ENCODE data around the gene IP6K3.

The IP6K3 gene

DNA sequence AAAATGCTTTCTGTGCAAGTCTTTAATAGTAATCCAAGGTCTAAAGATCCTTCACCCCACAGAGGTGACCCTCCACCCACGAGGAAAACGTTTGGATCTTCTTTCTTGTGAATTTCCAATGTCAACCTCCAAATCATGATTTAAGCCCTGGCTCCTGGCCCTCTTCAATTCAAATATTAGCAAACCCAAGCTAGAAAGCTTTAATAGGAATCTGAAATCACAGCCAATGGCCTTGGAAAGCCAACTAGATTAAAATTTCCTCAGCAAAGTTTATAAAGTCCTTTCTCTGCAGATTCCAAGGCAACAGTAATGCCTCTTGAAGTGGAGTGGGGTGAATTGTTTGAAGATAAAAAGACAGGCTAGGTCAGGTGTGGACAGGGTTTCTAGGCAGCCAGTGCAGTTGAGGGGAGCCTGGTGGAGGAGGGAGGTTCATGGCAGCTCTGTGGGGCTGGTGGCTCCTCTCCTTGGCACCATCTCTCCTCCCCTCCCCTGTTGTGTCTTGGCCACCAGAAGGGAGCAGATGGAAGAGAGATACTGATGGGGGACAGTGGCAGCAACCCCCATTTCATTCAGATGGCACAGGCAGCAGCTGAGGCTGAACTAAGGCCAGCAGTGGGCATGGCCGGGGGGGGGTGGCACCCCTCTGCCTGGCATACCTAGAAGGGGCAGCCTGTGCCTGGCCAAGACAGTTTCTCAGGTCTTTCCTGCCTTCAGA lies 23.2 kb downstream of the IP6K3 start:
- DNase-seq: no peak
- H3K9me3 ChIP-seq (ENCODE audit: severe bottlenecking): no peaks in the 10 kb centered on the region
- no peak overlapping the region for H3K27ac ChIP-seq
- no peaks in the 10 kb centered on the region for H3K36me3 ChIP-seq
- no peaks in the 10 kb centered on the region for H3K27me3 ChIP-seq (ENCODE audit: insufficient read depth, low read depth, severe bottlenecking)
- no peak overlapping the region for H3K4me3 ChIP-seq (ENCODE audit: low read depth, low read length)
- TF ChIP-seq CTCF (IDR thresholded peaks at IDR 0.05; ENCODE audit: low read depth, low read length): no peak

DNA sequence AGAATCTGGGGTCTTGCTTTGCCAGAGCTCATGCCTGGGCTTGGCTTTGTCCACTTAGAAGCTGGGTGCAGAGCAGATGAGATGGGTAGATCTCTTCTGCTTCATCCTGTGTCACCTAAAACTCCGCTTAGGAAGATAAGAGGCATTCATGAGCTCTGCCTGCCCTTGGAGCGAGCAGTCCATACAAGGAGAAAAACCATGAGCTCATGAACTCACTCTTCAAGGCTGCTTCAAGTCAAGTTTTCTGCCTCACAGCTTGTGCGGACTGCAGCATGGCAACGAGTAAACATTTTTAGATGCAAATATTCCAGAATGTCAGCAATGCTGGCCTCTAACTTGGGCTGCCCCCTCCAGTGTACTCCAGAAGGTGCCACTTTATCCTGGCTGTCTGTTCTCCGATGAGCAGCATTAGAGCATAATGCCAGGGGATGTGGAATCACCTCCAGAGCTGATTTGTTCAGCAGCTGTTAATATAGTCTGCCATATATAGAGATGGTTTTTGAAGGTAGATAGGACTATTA lies 24.5 kb downstream of the IP6K3 start:
- Histone ChIP-seq H3K27ac (no peak overlapping the region), H3K36me3 (no peaks in the 10 kb centered on the region), H3K9me3 (ENCODE audit: severe bottlenecking) (no peaks in the 10 kb centered on the region), H3K27me3 (ENCODE audit: insufficient read depth, low read depth, severe bottlenecking) (no peaks in the 10 kb centered on the region), H3K4me3 (ENCODE audit: low read depth, low read length) (no peak overlapping the region)
- DNase-seq: no peak
- no peak for TF ChIP-seq CTCF (IDR thresholded peaks at IDR 0.05; ENCODE audit: low read depth, low read length)

- TF ChIP-seq CTCF (IDR thresholded peaks at IDR 0.05; ENCODE audit: low read depth, low read length): no peak
- Histone ChIP-seq H3K9me3 (ENCODE audit: severe bottlenecking) (no peaks in the 10 kb centered on the region), H3K27ac (no peak overlapping the region), H3K4me3 (ENCODE audit: low read depth, low read length) (no peak overlapping the region), H3K36me3 (no peaks in the 10 kb centered on the region), H3K27me3 (ENCODE audit: insufficient read depth, low read depth, severe bottlenecking) (no peaks in the 10 kb centered on the region)
- no peak for DNase-seq
Measured at GRCh38 chr6:33721508-33721907, 25.2 kb downstream of the IP6K3 start.

DNA sequence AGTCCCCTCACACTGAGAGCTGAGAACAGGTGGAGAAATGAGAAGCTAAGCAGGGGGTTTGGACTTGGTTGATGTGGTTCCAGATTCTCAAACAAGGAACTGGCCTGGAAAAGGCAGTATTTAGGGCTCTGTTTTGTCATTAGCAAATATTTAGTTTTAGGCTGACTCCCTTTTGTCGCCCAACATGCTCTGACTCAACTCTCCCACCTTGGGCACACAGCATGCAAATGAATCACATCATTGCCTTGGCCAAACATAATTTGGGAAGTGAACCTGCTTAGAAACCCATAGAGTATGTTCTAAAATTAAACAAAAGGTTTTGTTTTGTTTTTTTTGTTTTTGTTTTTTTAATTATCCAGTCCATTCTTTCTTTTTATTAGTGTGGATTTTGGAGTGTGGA lies 25.7 kb downstream of the IP6K3 start:
- Histone ChIP-seq H3K27me3 (ENCODE audit: insufficient read depth, low read depth, severe bottlenecking) (no peaks in the 10 kb centered on the region), H3K27ac (no peak overlapping the region), H3K36me3 (no peaks in the 10 kb centered on the region), H3K9me3 (ENCODE audit: severe bottlenecking) (no peaks in the 10 kb centered on the region), H3K4me3 (ENCODE audit: low read depth, low read length) (no peak overlapping the region)
- TF ChIP-seq CTCF (IDR thresholded peaks at IDR 0.05; ENCODE audit: low read depth, low read length): no peak
- DNase-seq: no peak

DNA sequence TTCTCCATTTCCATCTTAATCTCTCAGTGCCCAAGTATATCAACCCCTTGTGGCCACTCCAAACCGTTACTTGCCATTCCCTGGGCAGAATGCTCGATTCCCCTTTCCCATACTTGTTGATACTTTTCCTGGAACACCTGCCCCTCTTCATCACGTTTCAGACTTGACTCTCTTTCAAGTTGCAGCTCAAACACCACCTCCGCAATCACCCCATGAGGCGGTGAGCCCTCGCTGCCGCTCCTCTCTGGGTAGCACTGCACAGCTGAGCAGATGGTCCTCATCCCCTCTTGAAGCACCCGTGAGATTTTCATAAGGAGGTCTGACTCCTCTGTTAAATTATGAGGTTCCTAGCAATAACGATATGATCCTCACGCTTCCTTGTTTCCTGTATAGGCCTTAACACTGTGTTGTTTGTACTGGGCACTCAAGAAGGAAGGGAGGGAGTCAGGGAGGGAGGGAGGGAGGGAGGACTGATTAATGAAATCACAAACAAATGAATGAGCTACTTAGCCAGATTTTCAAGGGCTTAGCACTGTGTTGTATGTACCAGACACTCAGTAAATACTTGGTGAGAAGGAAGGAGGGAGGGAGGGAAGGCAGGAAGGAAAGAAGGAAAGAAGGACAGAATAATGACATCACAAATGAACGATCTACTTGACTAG lies 27.2 kb downstream of the IP6K3 start:
- Histone ChIP-seq H3K27ac (peak overlapping the region; percentile 65), H3K36me3 (no peaks in the 10 kb centered on the region), H3K4me3 (ENCODE audit: low read depth, low read length) (no peak overlapping the region), H3K9me3 (ENCODE audit: severe bottlenecking) (no peaks in the 10 kb centered on the region), H3K27me3 (ENCODE audit: insufficient read depth, low read depth, severe bottlenecking) (no peaks in the 10 kb centered on the region)
- TF ChIP-seq CTCF (IDR thresholded peaks at IDR 0.05; ENCODE audit: low read depth, low read length): peak; percentile 33; the same call in 1 of the 2 replicates
- DNase-seq: no peak
